HG03378 (cell line): ENCODE results near the gene WBP4.

Experiments
- ATAC-seq: cut with Tn5 transposase; IDR thresholded peaks from one replicate; pipeline ENCODE4 v1.9.1; 2021; ENCODE audit warnings: mild to moderate bottlenecking, moderate library complexity; ENCODE audit not compliant: unreplicated experiment

Gene WBP4

DNA sequence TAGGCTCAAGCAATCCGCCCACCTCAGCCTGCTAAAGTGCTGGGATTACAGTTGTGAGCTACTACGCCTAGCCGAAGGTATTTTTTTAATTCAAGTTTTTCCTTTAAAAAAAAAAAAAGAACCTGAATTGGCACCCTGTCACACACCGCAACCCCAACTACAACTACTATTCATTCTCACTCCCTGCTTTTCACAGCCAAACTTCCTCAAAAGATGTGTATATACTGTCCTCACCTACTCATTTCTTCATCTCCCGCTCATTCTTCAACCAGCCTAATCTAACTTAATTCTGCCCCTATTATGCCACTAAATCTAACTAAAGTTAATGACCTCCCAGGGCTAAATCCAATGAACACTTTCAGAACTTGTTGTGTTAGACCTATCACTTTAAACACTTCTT lies 12.7 kb upstream of the WBP4 start:
- no peak for ATAC-seq

DNA sequence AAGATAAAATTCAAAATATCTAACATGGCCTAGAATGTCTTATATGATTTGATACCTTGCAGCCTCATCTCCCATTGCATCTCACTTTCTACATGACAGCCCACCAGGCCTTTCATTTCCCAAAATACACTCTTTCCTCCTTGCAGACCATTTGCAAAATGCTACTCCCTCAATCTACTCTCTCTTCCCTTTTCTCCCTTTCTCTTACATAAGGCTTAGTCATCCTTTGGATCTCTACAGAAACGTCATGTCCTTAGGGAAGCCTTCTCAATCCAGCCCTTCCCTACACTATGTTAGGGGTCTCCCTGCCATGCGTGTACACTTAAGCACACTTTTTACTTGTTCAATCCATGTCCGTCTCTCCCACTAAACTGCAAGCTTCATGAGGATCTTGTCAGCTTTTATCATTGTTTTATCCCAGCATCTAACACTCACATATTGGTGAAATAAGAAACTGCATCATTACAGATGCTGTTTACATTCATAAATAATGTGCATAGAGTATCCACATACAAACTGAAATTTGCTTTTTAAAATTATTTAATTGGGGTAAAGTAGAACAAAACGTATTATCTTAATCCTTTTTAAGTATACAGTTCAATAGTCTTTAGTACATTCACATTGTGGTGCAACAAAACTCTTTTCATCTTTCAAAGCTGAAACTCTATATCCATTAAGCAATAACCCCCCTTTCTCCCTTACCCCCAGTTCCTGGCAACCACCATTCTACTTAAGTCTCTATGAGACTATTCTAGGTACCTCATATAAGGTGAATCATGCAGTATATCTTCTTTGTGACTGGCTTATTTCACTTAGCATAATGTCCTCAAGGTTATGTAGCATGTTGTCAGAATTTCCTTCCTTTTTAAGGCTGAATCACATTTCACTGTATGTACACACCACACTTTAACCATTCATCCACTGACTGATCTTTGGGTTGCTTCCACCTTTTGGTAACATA lies 11.5 kb upstream of the WBP4 start:
- ATAC-seq: no peak

DNA sequence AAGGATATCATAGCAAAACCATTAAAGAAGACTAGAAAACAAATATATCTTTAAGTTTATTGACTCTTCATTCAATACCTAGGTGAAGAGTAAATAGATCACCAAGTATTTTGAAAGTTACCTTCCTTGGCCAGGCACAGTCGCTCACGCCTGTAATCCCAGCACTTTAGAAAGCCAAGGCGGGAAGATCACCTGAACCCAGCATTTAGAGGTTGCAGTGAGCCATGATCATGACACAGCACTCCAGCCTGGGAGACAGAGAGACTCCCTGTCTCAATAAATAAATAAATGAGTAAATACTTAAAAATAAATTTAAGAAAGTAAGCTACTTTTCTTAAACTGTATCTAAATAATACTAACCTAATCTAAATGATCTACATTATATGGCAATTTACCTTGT lies 8.9 kb upstream of the WBP4 start:
- ATAC-seq: no peak

DNA sequence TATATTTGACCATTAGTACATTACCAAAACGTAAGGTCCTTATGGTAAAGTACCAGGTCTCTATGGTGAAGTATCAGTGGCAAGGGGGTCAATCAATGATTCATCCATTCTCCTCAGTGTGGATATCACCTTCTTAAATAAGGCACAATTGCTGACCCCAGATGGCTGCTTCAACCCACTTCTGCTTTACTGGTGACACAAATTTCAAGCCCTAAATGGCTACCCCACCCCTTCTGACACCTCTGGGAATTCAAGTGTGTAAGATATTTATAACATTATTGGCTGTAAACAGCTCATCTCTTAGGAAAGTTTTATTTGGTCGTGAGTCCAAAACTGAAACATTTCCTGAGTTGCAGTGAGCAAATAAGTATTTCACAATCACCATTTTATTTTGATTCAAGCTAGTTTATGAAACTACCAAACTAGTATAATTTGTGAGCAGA lies 7.9 kb upstream of the WBP4 start:
- peak; percentile 80 for ATAC-seq

DNA sequence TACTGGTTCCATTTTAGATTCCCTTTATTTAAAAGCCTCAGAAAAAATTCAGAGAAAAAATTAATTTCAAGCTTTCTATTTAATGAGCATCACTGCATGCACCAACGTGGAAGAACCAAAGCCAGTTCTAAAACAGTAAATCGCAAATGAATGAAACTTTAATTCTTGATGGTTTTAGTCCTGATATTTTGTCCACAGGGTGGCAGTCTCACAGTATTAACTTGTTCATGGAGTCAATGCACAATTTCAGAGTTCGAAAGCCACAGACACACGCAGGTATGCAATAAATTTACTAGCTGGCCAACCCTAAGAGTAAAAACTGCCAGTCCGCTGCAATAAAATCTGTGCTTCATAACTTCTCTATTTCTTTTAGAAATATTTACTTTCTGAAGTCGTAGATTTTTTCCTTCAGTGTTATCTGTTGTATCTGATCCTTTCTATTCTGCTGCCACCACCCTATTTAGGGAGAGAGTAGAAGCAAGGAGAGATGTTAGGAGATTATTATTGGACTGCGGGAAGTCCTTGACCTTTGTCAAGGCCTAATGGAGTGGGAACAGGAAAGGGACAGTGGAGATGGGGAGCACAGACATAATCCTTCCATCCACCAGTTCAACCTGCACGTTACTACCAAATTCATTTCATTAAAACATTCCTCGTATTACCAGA lies 7.0 kb upstream of the WBP4 start:
- ATAC-seq: no peak

DNA sequence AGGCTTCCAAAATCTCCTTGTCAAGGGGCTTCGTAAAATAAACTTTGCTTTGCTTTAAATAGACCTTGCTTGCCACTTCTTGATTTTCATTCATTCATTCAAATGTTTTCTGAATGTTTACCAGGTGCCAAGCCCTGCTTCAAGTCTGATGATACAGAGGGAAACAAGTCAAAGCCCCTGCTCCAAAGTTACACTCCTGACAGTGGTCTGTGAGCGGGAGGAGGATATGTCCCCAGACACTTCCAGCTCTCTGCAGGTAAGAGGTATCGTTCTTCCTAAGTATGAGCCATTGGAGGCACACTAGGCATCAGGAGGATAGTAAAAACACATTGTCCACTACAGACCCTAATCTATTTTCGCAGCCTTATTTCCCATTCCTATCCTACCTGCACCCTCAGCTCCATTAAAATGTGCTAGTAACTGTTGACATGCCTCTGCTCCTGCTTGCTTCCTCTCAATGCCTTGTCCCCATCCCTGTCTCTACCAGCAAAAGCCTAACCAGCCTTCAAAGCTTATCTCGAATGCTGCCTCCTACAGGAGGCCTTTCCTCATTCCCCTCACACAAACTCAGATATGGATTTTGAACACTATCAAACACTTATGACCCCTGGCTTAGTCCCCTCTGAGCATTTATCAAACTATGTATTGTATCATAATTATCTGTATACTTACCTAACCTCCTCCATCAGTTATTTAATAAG lies 6.2 kb upstream of the WBP4 start:
- ATAC-seq: no peak

DNA sequence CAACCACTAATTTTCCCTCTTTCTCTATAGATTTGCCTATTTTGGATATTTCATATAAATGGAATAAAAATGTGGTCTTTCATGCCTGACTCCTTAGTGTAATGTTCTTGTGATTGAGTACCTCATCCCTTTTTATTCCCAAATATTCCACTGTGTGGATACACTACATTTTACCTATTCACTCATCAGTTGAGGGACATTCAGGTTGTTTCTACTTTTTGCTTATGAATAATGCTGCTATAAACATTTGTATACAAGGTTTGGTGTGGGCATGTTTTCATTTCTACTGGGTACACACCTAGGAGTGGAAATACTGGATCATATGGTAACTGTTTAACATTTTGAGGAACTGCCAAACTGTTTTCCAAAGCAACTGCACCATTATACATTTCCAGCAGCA lies 5.1 kb upstream of the WBP4 start:
- ATAC-seq: no peak

DNA sequence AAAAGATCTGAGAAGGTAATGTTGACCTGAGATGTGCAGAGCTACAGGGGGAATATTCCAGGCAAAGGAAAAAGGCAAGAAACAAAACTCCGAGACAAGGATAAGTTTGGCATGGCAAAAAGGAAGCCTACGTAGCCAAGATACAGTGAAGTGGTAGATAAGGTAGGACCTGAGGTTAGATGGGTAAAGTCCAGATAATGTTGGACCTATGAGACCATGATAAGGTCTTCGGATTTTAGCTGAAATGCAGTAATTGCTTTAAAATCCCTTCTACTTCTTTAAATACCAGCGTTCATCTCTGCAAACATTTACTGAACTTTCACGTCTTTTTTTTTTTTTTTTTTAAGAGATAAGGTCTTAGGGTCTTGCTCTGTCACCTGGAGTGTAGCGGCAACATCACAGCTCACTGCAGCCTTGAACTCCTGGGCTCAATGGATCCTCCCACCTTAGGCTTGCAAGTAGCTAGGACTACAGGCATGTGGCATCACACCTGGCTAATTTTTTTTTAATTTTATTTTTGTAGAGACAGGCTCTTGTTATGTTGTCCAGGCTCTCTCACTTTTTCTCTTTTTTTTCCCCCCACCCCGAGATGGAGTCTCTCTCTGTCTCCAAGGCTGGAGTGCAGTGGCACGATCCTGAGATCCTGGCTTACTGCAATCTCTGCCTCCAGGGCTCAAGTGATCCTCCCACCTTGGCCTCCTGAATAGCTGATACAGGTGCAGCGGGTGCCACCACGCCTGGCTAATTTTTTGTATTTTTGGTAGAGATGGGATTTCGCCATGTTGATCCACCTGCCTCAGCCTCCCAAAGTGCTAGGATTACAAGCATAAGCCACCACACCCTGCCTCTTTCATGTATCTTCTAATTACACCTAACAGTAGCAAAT lies 4.2 kb upstream of the WBP4 start:
- ATAC-seq: no peak

DNA sequence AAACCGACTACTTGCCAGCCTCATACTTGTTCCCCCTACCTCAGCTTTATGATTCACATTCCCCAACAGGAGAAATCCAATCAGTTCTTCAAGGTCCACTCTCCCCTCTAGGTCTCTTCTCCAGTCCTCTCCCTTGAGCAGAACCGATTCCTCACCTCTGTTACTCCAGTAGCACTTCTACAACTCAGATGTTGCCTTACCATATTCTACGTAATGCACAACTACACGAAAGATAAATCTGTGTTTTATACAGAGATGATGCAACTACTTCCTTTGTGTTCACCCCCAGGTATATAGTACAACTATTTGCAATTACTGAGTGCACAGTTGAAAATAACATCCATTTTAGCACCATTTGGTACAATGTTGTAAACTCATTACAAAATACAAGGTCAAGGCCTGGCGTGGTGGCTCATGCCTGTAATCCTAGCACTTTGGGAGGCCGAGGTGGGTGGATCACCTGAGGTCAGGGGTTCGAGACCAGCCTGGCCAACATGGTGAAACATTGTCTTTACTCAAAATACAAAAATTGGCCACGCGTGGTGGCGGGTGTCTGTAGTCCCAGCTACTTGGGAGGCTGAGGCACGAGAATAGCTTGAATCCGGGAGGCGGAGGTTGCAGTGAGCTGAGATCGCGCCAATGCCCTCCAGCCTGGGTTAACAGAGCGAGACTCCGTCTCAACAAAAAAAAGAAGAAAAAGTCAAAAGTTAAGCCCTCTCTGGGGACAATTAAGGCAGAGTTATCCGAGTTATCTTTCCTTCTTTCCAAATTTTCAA lies 2.8 kb upstream of the WBP4 start:
- no peak for ATAC-seq

DNA sequence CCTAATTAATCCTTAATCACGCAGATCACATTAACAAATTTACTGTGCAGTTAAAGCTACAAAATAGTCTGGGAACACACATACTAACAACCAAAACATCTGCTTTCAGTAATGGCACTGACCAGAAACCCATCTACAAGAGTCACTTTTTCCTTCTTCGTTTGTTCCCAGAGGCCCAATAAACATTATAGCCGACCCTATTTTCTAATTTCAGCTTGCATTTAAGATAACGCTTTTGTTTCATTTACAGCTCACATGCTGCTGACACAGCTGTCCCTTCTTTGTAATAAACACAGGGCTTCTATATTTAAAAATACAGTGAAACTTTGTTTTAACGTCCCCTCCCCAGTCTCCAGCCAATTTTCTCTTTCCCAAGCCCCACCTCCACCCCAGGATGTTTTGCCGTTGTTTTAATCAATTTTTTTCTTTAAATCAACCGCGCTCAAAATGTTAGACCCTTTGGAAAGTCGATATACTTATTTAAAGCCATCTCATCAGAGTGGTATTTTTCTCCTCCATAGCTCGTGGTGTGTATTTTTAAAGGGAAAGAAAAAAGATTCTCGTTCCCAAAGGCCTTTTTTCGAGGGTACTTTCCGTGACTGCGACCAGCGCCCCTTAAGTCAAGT lies 1.7 kb upstream of the WBP4 start:
- ATAC-seq: no peak

DNA sequence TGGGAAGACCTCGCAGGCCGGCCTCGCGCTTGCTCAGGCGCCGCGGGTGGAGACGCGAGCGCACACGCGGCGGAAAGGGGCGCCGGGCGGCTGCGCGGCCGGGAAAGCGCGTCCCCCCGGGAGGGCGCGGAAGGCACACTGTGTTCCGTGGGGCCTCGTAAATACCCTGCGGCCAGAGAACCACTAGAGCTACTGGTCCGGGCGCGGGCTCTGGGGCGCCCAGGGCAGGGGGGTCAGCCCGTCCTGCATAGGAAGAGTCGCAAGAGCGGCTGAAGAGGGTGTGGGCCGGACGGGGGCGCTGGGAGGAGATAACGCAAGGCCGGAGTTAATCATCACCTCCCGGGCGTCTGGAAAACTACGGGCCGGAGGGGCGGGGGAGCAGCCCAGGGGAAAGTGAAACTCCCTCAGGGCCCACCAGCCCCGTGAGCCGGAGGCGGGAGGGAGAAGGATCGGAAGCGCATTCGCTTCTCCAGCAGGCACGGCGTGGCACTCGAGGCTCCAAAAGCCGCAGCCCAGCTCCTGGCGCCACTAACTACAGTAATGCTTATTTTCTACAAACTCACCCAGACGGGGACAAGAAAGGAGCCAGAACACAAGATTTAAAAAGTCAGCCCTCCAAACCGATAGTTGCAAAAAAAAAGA lies 1.1 kb upstream of the WBP4 start:
- peak; percentile 41 for ATAC-seq

DNA sequence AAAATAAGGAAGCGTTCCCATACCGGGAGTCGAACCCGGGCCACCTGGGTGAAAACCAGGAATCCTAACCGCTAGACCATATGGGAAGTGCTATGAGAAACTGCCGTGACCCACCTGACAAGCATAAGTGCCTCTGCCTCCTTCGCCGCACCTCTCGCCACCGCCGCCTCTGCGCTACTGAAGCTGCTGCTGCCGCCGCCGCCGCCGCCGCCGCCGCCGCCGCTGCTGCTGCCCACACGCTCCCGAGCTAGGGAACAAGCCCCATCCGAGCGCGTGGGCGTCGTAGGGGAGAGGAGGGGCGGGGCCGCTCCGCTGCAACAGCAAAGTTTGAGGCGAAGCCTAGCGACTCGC lies 610 bp upstream of the WBP4 start:
- ATAC-seq: peak; percentile 13

DNA sequence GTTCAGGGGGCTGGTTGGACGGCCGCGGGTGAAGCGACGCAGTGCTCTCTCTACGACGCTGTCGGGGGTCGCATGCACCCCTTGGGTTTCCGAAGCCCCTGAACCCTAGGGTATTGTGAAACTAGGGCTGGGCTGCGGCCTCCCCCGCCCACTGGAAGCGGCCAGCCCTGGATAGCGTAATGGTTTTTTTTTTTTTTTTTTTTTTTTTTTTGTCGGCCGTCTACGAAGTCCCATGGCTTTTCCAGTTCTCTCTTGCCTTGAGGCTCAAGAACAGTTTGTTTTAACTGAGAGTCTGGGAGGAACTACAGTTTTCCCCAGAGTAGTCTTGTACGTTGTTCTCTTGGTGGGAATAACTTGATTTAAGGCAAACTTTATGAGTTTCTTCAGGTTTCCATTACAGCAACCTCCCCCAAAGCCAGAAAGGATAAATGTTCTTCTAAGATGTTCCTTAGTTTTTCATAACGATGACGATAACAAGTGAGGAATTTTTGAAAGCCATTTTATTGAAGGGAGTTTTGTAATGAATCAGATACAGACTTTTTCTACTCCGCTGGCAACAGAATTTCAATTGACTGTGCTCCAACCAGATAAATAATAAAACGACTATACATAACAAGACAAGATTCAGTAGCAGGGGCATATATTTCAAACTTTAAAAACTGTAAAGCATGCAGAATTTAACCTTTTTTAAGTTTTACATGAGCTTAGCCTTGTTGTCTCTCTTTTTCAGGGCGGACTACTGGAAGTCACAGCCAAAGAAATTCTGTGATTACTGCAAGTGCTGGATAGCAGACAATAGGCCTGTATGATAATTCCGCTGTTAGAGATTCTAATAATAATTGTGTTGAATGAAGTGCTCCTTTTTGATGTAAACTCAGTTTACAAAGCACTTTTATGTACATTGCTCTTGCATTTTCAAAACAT lies 867 bp downstream of the WBP4 start:
- ATAC-seq: peak; percentile 37

DNA sequence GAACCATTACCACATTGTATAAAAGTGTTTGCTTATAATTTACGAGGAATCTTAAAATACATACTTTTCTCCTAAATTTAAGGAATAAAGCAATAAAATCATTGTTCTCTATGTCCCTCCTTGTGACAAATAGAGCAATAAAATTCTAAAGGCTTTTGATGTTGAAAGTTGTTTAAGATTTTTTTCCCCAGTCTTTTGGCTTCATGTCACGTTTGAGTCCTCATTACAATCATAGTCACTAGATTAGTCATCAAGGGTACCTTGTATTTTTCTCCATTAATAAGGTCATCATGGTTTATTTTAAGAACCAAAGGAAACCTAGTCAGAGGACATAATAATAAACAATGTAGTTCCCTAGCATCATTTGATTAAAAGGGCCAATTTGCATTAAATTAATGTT lies 3.2 kb downstream of the WBP4 start:
- no peak for ATAC-seq

DNA sequence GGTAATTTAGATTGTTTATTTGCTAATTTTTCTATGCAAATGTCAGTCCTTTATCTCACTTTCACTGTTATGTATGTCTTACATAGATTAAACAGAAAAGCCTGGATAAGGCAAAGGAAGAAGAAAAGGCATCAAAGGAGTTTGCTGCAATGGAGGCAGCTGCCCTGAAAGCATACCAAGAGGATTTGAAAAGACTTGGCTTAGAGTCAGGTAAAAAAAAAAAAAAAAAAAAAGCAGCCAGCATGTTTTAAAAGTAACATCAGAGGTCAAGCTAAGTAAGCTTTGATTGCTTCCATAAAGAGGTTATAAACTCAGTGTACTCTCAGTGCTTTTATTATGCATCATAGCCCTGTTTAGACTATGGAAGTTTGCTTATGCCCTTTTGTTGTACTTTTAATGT lies 3.8 kb downstream of the WBP4 start:
- ATAC-seq: no peak

DNA sequence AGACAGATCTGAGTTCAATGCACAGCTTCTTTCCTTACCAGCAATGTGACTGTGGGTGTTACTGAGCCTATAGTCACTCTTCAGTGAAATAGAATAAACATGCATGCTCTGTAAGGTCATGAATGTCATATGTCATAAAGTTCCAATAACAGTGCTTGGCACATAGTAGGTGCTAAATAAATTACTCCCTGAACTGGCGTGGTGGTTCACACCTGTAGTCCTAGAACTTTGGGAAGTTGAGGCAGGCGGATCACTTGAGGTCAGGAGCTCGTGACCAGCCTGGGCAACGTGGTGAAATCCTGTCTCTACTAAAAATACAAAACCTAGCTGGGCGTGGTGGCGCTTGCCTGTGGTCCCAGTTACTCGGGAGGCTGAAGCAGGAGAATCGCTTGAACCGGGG lies 13.2 kb downstream of the WBP4 start:
- no peak for ATAC-seq

DNA sequence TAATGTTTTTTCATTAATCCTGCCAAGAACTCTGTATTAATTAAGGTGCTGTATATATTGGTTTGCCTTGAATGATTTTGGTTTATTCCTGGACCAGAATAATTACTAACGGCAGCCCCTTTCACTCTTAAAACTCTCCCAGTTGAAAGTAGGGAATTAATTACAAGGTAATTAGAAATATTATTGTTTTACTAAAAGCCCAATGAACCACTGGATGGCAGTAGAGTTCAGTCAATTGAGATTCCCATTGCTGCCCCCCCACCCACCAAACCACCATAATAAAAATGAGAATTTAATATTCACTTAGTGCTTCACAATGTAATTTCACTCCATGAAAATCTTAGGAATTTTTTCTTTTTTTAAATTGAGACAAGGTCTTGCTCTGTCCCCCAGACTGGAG lies 13.7 kb downstream of the WBP4 start:
- ATAC-seq: no peak

DNA sequence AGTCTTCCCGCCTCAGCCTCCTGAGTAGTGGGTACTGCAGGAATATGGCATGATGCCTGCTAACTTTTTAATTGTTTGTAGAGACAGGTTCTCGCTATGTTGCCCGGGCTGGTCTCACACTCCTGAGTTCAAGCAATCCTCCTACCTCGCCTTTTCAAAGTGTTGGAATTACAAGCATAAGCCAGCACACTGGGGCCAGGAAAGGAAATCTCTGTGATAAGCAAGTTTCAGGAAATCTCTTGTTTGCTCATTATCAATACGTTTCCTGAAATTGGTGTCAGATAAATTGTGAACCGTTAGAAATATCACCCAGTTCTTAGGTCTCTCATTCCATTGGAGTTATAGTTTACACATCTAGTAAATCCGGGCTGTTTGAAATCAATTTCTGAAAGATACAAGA lies 14.2 kb downstream of the WBP4 start:
- ATAC-seq: no peak
